GM21619 (cell line): ENCODE measurements around the gene STYK1.
"Not testable (repeated sequence)": the region's sequence is repeated elsewhere in the genome, so short reads cannot be mapped to it uniquely, and the experiment has no call there.

Experiments used
- ATAC-seq: cut with Tn5 transposase; IDR thresholded peaks from one replicate; pipeline ENCODE4 v1.9.1; 2021; ENCODE audit not compliant: unreplicated experiment

STYK1 gene

GRCh38 chr12:10689146-10689545, 15.3 kb upstream of the STYK1 start:
- ATAC-seq, result no peak

DNA sequence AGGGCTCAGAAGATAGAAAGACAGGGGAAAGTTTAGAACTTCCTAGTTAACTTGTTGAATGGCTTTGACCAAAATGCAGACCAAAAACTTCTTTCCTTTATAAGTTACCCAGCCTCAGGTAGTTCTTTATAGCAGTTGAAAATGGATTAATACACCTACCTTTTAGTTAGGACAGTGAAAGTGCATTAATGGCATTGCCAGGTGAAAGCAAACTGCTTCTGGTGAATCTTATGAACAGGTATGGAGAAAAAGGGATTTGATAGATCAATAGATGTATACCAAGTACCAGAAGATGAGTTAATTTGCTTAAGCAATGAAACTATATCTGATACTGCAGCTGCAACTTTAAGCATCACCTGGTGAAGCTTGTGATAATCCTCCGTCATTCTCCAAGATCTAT, 14.2 kb upstream of the STYK1 start:
- ATAC-seq, result no peak

GRCh38 chr12:10672231-10672868, 1.5 kb downstream of the STYK1 start:
- ATAC-seq, result no peak

DNA sequence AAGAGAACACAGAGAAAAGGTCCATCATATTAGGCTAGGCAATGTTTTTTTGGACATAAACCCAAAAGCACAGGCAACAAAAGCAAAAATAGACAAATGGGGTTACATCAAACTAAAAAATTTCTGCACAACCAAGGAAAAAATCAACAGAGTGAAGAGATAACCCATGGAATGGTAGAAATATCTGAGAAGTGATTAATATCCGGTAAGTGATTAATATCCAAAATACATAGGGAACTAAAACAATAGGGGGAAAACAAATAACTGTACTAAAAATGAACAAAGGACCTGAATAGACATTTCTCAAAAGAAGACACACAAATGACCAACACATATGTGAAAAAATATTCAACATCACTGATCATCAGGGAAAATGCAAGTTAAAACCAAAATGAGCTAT, 4.3 kb downstream of the STYK1 start:
- no peak for ATAC-seq

GRCh38 chr12:10668526-10668925, 5.3 kb downstream of the STYK1 start:
- no peak for ATAC-seq

- no peak for ATAC-seq
Observed at GRCh38 chr12:10667581-10667980, 6.3 kb downstream of the STYK1 start.

DNA sequence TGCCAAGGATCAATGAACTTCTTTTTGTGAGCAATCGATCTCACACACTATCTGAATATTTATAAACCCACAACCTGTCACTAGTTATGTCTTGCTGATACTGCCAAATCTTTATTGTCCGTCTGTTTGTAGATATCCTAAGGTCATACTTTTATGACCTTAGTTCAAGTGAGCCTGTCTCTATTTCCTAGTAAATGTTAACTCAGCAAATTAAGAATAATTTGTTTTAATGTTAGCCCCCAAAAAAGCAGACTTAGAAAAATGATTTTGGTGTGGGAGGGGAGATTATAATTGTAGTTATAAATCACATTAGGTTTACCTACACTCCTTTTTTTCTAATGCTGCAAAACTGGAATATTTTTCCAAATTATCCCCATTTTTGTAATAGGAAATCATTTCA, 9.4 kb downstream of the STYK1 start:
- ATAC-seq, result no peak

- ATAC-seq, result no peak
Observed at GRCh38 chr12:10663869-10664268, 10.0 kb downstream of the STYK1 start.

- ATAC-seq, result no peak
Observed at GRCh38 chr12:10661338-10661737, 12.5 kb downstream of the STYK1 start.

- ATAC-seq, result no peak
Observed at GRCh38 chr12:10654003-10654402, 19.8 kb downstream of the STYK1 start.

- no peak for ATAC-seq
Observed at GRCh38 chr12:10652192-10652591, 21.7 kb downstream of the STYK1 start.

GRCh38 chr12:10646576-10646975, 27.3 kb downstream of the STYK1 start:
- ATAC-seq, result not testable (repeated sequence)

DNA sequence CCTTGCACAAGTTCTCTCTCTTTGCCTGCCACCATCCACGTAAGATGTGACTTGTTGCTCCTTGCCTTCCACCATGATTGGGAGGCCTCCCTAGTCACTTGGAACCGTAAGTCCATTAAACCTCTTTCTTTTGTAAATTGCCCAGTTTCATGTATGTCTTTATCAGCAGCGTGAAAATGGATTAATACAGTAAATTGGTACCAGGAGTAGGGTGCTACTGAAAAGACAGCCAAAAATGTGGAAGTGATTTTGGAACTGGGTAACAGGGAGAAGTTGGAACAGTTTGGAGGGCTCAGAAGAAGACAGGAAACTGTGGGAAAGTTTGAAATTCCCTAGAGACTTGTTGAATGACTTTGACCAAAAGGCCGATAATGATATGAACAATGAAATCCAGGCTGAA, 27.9 kb downstream of the STYK1 start:
- ATAC-seq, result no peak

GRCh38 chr12:10641735-10642500, 31.9 kb downstream of the STYK1 start:
- ATAC-seq, result no peak

DNA sequence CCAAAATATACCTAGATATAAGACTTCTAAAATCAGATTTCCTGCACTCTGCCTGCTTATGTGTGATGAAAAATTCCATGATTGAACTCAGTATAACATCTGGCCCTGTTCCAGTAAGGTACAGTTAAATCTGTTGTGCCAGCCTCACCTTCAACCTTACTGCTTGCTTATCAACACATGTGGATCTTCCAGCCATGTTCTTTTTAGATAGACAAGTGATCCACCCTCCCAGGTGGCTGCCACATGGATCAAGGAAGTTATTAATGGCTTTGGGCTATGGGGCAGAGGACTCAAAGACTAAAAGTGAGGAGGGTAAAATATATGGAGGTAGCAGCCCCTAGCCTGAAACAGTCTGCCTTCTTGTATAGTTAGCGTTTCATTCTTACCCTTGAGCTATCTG, 35.1 kb downstream of the STYK1 start:
- no peak for ATAC-seq

DNA sequence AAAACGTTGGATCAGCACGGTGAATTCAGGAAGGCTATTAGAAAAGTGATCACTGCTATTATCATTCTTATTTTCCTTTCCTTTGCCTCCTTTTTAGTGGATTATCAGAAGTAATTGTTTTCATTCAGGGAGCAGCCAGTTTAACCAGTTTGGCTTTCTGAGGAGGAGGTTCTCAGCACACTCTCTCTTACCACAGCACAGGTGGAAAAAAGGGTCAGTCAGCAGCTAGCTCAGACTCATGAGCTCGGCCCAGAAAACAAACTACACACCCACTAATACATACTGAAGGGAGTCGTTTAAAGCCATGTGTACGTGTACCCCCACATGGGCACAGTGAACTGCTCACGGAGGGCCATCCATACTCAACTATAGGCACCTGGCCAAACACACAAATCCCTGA, 37.2 kb downstream of the STYK1 start:
- no peak for ATAC-seq

DNA sequence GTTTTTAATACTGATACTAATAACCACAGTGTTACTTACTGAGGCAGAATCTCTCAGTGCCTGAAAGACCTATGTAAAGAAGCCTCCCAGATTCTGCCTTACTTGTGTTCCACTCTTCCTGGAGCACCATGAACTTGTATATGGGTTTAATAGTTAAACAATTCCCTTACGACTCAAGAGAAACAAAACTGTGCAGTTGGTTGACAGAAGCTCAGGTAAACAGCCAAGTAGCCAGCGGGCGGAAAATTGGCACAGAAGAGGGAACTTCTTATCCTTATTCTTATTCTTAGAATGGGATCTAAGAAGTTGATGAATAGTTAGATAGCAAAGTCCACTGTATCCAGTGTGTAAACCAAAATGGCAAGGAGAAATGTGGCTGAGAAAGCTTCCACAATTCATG, 37.7 kb downstream of the STYK1 start:
- ATAC-seq, result no peak

DNA sequence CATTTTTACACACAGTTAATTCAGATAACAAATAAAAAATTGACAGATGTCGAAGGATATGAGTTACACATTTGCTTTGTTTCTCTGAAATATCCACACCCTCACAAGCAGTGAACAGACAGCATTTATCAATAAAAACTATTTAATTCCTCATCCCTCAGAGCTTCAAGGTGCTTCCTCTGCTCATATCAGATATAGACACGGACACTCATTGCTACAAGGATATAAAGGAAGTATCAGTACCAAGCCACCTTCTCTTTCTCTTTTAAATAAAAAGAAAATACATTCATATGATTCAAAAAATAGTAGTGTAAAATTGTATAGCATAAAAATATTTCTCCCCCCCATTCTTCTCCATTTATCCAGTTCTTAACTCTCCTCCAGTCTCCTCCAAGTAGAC, 38.5 kb downstream of the STYK1 start:
- ATAC-seq, result no peak

DNA sequence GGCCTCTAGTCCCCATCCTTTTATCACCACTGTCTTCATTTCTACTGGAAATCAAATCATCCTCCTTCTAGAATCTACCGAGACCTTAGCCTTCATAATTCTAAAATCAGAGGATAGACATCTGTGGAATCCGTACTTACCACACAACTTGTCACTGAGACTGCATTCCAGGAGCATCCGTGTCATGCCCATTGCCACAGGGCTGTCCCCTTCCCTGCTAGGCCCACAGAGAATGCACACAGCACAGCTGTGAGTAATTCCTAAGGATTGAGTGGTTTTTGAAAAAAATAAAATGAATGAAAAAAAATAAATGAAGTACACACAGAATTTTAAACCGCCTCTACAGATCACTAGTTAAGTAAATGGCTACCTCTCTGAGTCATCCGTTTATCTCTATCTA, 39.4 kb downstream of the STYK1 start:
- ATAC-seq, result no peak

- ATAC-seq, result no peak
Observed at GRCh38 chr12:10633541-10633940, 40.3 kb downstream of the STYK1 start.

GRCh38 chr12:10632226-10632625, 41.6 kb downstream of the STYK1 start:
- ATAC-seq, result no peak

DNA sequence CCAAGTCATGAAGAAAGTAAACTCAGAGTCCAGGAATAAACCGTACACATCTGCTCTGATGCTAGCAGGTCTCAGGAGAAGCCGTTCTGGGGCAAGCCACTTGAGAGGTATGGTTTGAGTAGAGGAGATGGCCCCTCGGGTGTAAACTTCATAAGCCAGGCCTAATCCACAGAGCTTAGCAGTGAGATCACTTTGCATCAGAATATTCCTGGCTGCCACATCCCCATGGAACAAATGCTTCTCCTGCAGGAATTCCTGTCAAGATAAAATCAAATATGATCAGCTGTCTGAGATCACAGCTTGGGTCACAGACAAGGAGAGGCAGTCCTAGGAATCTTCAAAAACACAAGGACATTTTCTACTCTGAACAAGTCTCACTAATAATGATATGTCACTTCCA, 49.2 kb downstream of the STYK1 start:
- no peak for ATAC-seq

DNA sequence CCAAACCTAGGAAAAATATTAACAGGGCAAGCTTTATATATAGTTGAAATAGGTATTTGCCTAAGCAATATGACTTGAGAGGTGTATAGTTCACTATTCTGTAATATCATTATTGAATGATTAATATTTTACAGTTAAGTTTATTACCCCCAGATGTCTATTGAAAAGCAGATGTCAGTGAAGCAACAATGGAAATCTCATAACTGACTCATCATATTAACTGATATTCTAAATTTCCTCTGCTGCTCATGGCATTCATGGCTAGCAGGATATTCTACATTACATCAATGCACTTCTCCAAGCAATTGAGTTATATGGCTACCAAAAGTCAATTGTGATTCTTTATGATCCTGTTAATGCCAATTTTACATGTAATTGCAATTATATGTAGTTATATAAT, 50.7 kb downstream of the STYK1 start:
- ATAC-seq, result no peak
